ENCODE data around the gene HOMEZ. TPM values are rescaled to one million over a fixed set of nuclear protein-coding genes. Genes with fewer than 3 reads are reported as not detected.
A peak's percentile ranks its signal among the peaks of the same experiment; 100 is the strongest.

Gene HOMEZ
- total and polyA plus RNA-seq, 2 experiments from 2014 or later = 5.3 to 7.9 TPM

GRCh38 chr14:23243066-23243465 lies 42.9 kb downstream of the HOMEZ start:
- no peak for DNase-seq (ENCODE audit: low spot score)
- Mint-ChIP-seq H3K36me3 (ENCODE audit: low read depth) (no peaks in the 10 kb centered on the region), H3K4me3 (no peak overlapping the region), H3K4me1 (peaks cover 8% of the 10 kb centered on the region), H3K9me3 (no peaks in the 10 kb centered on the region), H3K27ac (no peak overlapping the region), H3K27me3 (ENCODE audit: insufficient read depth, low read depth, poor library complexity) (peaks cover 1% of the 10 kb centered on the region)
- TF ChIP-seq NANOG (IDR thresholded peaks at IDR 0.05; ENCODE audit: borderline replicate concordance) (no peak), REST (IDR thresholded peaks at IDR 0.05; ENCODE audit: unreplicated experiment) (no peak), POLR2AphosphoS5 (IDR thresholded peaks at IDR 0.05; ENCODE audit: low read depth) (no peak), ZNF114 (CRISPR knock-in tag; IDR thresholded peaks at IDR 0.05) (no peak), STAT1 (IDR thresholded peaks at IDR 0.05; ENCODE audit: unreplicated experiment) (no peak), EZH2phosphoT487 (IDR thresholded peaks at IDR 0.05; ENCODE audit: unreplicated experiment) (no peak), EZH2 (IDR thresholded peaks at IDR 0.05; ENCODE audit: low read depth, unreplicated experiment) (no peak), ZNF331 (CRISPR knock-in tag; IDR thresholded peaks at IDR 0.05; ENCODE audit: low read depth) (no peak), ETS1 (IDR thresholded peaks at IDR 0.05) (no peak), CREB1 (CRISPR knock-in tag; IDR thresholded peaks at IDR 0.05; ENCODE audit: low read depth) (no peak), JUNB (IDR thresholded peaks at IDR 0.05; ENCODE audit: unreplicated experiment) (no peak)
- TF ChIP-seq, protein P1, sequence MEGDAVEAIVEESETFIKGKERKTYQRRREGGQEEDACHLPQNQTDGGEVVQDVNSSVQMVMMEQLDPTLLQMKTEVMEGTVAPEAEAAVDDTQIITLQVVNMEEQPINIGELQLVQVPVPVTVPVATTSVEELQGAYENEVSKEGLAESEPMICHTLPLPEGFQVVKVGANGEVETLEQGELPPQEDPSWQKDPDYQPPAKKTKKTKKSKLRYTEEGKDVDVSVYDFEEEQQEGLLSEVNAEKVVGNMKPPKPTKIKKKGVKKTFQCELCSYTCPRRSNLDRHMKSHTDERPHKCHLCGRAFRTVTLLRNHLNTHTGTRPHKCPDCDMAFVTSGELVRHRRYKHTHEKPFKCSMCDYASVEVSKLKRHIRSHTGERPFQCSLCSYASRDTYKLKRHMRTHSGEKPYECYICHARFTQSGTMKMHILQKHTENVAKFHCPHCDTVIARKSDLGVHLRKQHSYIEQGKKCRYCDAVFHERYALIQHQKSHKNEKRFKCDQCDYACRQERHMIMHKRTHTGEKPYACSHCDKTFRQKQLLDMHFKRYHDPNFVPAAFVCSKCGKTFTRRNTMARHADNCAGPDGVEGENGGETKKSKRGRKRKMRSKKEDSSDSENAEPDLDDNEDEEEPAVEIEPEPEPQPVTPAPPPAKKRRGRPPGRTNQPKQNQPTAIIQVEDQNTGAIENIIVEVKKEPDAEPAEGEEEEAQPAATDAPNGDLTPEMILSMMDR (conservative IDR thresholded peaks at IDR 0.05; ENCODE audit: low read depth in 2 of 2) = no peak
- TF ChIP-seq, protein P2, sequence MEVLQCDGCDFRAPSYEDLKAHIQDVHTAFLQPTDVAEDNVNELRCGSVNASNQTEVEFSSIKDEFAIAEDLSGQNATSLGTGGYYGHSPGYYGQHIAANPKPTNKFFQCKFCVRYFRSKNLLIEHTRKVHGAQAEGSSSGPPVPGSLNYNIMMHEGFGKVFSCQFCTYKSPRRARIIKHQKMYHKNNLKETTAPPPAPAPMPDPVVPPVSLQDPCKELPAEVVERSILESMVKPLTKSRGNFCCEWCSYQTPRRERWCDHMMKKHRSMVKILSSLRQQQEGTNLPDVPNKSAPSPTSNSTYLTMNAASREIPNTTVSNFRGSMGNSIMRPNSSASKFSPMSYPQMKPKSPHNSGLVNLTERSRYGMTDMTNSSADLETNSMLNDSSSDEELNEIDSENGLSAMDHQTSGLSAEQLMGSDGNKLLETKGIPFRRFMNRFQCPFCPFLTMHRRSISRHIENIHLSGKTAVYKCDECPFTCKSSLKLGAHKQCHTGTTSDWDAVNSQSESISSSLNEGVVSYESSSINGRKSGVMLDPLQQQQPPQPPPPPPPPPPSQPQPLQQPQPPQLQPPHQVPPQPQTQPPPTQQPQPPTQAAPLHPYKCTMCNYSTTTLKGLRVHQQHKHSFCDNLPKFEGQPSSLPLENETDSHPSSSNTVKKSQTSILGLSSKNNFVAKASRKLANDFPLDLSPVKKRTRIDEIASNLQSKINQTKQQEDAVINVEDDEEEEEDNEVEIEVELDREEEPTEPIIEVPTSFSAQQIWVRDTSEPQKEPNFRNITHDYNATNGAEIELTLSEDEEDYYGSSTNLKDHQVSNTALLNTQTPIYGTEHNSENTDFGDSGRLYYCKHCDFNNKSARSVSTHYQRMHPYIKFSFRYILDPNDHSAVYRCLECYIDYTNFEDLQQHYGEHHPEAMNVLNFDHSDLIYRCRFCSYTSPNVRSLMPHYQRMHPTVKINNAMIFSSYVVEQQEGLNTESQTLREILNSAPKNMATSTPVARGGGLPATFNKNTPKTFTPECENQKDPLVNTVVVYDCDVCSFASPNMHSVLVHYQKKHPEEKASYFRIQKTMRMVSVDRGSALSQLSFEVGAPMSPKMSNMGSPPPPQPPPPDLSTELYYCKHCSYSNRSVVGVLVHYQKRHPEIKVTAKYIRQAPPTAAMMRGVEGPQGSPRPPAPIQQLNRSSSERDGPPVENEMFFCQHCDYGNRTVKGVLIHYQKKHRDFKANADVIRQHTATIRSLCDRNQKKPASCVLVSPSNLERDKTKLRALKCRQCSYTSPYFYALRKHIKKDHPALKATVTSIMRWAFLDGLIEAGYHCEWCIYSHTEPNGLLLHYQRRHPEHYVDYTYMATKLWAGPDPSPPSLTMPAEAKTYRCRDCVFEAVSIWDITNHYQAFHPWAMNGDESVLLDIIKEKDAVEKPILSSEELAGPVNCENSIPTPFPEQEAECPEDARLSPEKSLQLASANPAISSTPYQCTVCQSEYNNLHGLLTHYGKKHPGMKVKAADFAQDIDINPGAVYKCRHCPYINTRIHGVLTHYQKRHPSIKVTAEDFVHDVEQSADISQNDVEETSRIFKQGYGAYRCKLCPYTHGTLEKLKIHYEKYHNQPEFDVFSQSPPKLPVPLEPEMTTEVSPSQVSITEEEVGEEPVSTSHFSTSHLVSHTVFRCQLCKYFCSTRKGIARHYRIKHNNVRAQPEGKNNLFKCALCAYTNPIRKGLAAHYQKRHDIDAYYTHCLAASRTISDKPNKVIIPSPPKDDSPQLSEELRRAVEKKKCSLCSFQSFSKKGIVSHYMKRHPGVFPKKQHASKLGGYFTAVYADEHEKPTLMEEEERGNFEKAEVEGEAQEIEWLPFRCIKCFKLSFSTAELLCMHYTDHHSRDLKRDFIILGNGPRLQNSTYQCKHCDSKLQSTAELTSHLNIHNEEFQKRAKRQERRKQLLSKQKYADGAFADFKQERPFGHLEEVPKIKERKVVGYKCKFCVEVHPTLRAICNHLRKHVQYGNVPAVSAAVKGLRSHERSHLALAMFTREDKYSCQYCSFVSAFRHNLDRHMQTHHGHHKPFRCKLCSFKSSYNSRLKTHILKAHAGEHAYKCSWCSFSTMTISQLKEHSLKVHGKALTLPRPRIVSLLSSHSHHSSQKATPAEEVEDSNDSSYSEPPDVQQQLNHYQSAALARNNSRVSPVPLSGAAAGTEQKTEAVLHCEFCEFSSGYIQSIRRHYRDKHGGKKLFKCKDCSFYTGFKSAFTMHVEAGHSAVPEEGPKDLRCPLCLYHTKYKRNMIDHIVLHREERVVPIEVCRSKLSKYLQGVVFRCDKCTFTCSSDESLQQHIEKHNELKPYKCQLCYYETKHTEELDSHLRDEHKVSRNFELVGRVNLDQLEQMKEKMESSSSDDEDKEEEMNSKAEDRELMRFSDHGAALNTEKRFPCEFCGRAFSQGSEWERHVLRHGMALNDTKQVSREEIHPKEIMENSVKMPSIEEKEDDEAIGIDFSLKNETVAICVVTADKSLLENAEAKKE (CRISPR knock-in tag; IDR thresholded peaks at IDR 0.05) = no peak
- Histone ChIP-seq H3K9me2 (ENCODE audit: insufficient read depth) (no peaks in the 10 kb centered on the region), H4K20me1 (replicated peaks; ENCODE audit: insufficient read depth) (no peaks in the 10 kb centered on the region), H3K79me2 (replicated peaks; ENCODE audit: insufficient read depth) (no peaks in the 10 kb centered on the region), H3K36me3 (ENCODE audit: insufficient read depth) (no peaks in the 10 kb centered on the region), H3K27ac (ENCODE audit: low read depth) (no peak overlapping the region), H3F3A (replicated peaks; ENCODE audit: low read depth) (no peaks in the 10 kb centered on the region), H3K4me3 (no peak overlapping the region), H3K27me3 (ENCODE audit: insufficient read depth) (no peaks in the 10 kb centered on the region), H3K4me1 (ENCODE audit: insufficient read depth) (peaks cover 6% of the 10 kb centered on the region), H2AFZ (0 out of 2 replicates have a peak overlapping the region, but pooled peaks have one; percentile 70), H3K4me2 (no peak overlapping the region)
- ATAC-seq = no peak
